Heart left ventricle (tissue), 16 donors: ENCODE data around the gene ABTB2. TPM values are rescaled to one million over a fixed set of nuclear protein-coding genes. Genes with fewer than 3 reads are reported as not detected.

Experiments
- ATAC-seq, 4 donors: fragments of 200-7000 bp; cut with Tn5 transposase; one replicate each; pipeline ENCODE4 v1.9.1; 2020 to 2022; ENCODE audit warnings: moderate library complexity in 4 of 4, mild to moderate bottlenecking in 3 of 4, moderate number of reproducible peaks in 1 of 4
- DNase-seq, 5 donors: peaks; one replicate each; pipeline ENCODE4 v3.0.0-alpha.2; 2020
- H3K27ac ChIP-seq, 12 donors: fragments of 200-600 bp; sonication (generic) in 4 of 12; one replicate each; pipeline versions ENCODE4 v1.5.0 to v1.8.0; 2016 to 2022; ENCODE audit warnings: mild to moderate bottlenecking in 2 of 12
- H3K27me3 ChIP-seq, 9 donors: fragments of 200-600 bp; sonication (generic) in 2 of 9; one replicate each; pipeline versions ENCODE4 v1.5.1 to v1.8.0; 2016 to 2022; ENCODE audit warnings: mild to moderate bottlenecking in 3 of 9
- H3K36me3 ChIP-seq, 9 donors: fragments of 200-600 bp; sonication (generic) in 2 of 9; one replicate each; pipeline versions ENCODE4 v1.5.0 to v1.8.0; 2018 to 2022; ENCODE audit warnings: mild to moderate bottlenecking in 2 of 9
- H3K4me1 ChIP-seq, 12 donors: fragments of 200-600 bp; sonication (generic) in 4 of 12; one replicate each; pipeline versions ENCODE4 v1.5.0 to v1.8.0; 2016 to 2022; ENCODE audit warnings: mild to moderate bottlenecking in 3 of 12
- H3K4me3 ChIP-seq, 12 donors: fragments of 200-600 bp; sonication (generic) in 4 of 12; one replicate each; pipeline versions ENCODE4 v1.5.0 to v1.8.0; 2017 to 2022; ENCODE audit warnings: mild to moderate bottlenecking in 9 of 12, moderate library complexity in 4 of 12
- H3K9me3 ChIP-seq, 12 donors: fragments of 200-600 bp; sonication (generic) in 4 of 12; one replicate each; pipeline versions ENCODE4 v1.5.0 to v1.8.0; 2016 to 2022; ENCODE audit warnings: mild to moderate bottlenecking in 1 of 12
- POLR2A ChIP-seq, 2 donors: fragments of 450-650 bp; IDR thresholded peaks; one replicate each; pipeline ENCODE4 v1.6.1; 2017; ENCODE audit warnings: antibody characterized with exemption in 2 of 2, mild to moderate bottlenecking in 2 of 2, moderate library complexity in 2 of 2
- WGBS, 4 donors: extraction: QIAGEN DNeasy Blood & Tissue Kit in 2 of 4; methylation state at CpG; one replicate each; pipeline versions ENCODE4 v1.1.5 to v1.1.7; 2013 to 2018; 5-methylcytosine and 5-hydroxymethylcytosine counted together
- intact Hi-C, 10 donors: fragments of 100-400 bp; cut with DNase I; formaldehyde crosslinking; loops; one replicate each; pipeline versions ENCODE4 v1.11.1 to v1.14.2; 2022
- polyA plus RNA-seq, 2 donors: library from polyadenylated mRNA; stranded (reverse); fragments of 200-250 nt; gene quantifications; one replicate each; pipeline ENCODE4 v1.2.3, GENCODE V29; 2013
- total RNA-seq, 9 donors: library from RNA; depleted of rRNA in 2 of 9; stranded (reverse); fragments of >200 nt in 2 of 9; fragmentation: NEBNext Ultra II Directional in 3 of 9; extraction: Animal tissue kit (Norgen Biotek cat#: 25700) in 3 of 9; gene quantifications; one replicate each; pipeline versions ENCODE4 v1.1.0 to v1.2.4, GENCODE V29; 2016 to 2023
- TF ChIP-seq, protein P1 (sequence below), 12 donors: fragments of 200-600 bp; sonication (generic) in 4 of 12; IDR thresholded peaks; one replicate each; pipeline versions ENCODE4 v1.5.0 to v1.8.0; 2018 to 2022; ENCODE audit warnings: antibody characterized with exemption in 12 of 12, mild to moderate bottlenecking in 5 of 12
- donor health status: ischemic (EF 13 %, LVEDD 7.1; RV severe dilation, severe dysfunction).
- donor health status: healthy with polysubstance abuse.
- donor health status: DM: no; HTN: yes; CAD: no.
- donor health status: DM: no; HTN: no; CAD: no.
- donor health status: ischemic (EF 25% LVEDD 6.9; RV normal size, moderate dysfunction).
- donor health status: ischemic (EF 25% LVEDD 5.7; RV mildly dilated, moderate dysfunction).
- donor health status: healthy.
- donor health status: DM: yes; HTN: yes; CAD: no.
- donor health status: ischemic (EF 35%, LVEDD 5.7; RV mildly dilated, moderate dysfunction).
- donor health status: nonischemic (EF 11% LVEDD 7.7; RV severe dilation, severe dysfunction).
- donor health status: DM: yes; HTN: yes; CAD: no.
- donor health status: PGD.
- donor health status: ischemic (EF 29% LVEDD 5.4; RV normal size, mild dysfunction).
- donor health status: nonischemic (EF 23%, LVEDD 6.1; RV moderate dilation, normal function).

The ABTB2 gene
- total and polyA plus RNA-seq, 11 donors, result 3.3 to 27.1 (median 12.5) TPM

DNA sequence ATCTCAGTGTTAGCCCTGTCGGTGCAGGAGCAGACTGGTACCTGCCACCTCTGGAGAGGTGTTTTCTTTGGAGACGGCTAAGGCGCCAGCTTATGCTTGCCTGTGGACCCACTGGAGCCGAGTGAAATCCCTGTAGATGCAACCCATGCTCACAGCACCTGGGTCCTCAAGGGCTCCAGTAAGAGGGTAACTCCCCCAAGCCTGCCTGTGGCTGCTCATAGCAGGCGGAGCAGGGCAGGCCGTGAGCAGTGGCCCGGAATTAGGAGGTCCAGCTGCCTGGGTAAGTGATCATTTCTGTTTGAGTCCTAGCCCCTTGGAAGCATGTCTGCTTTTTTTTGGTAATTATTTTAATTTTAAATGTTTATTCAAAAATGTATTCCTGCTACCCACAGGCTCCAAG, 208.5 kb downstream of the ABTB2 start:
- 89 to 96% (median 92%) methylated on average over 7 of the region's 7 CpGs for WGBS, 4 donors
- ATAC-seq (no peak), DNase-seq (no peak)
- no peaks in the 10 kb centered on the region for H3K9me3 ChIP-seq
- peaks cover 0 to 97% (median 81%) of the 10 kb centered on the region in 9 donors for H3K36me3 ChIP-seq
- no peak overlapping the region for H3K27ac ChIP-seq
- no peaks in the 10 kb centered on the region for H3K27me3 ChIP-seq
- intact Hi-C loops, result no loop called here
- TF ChIP-seq, protein P1, sequence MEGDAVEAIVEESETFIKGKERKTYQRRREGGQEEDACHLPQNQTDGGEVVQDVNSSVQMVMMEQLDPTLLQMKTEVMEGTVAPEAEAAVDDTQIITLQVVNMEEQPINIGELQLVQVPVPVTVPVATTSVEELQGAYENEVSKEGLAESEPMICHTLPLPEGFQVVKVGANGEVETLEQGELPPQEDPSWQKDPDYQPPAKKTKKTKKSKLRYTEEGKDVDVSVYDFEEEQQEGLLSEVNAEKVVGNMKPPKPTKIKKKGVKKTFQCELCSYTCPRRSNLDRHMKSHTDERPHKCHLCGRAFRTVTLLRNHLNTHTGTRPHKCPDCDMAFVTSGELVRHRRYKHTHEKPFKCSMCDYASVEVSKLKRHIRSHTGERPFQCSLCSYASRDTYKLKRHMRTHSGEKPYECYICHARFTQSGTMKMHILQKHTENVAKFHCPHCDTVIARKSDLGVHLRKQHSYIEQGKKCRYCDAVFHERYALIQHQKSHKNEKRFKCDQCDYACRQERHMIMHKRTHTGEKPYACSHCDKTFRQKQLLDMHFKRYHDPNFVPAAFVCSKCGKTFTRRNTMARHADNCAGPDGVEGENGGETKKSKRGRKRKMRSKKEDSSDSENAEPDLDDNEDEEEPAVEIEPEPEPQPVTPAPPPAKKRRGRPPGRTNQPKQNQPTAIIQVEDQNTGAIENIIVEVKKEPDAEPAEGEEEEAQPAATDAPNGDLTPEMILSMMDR (IDR thresholded peaks at IDR 0.05), result no peak
- no peak for TF ChIP-seq POLR2A (IDR thresholded peaks at IDR 0.05)
- H3K4me1 ChIP-seq, result peaks cover 0 to 14% (median 0%) of the 10 kb centered on the region in 12 donors
- no peak overlapping the region for H3K4me3 ChIP-seq

DNA sequence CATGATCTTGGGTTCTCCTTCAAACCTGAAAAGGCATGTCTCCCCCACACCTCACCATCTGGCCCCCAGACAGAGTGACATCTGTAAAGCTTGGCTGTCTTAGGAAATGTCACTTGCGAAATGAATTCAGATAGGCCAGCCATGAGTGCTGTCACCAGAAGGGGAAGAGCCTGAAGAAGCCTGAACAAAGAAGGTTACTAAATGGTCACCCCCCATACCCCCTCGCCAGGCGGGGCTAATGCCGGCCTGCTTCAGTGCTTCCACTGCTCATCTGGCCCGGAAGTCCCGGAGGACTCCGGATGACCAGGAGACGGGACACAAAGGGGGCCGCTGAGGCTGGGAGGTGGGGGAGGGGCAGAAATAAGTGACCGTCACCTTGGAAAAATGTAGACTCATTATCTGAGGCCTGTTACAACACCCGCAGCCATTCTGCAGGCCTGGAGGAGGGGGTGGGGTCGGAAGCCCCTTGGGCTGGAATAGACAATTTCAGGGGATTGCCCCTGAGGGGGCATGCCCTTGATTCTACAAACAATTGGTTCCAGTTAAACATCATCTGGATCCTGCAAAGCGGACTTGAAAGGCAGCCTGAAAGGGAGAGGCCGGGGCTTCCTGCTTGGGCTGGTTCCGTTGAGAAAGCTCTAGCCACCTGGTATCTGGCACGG, 209.2 kb downstream of the ABTB2 start:
- WGBS, 4 donors, result 81 to 88% (median 86%) methylated on average over 16 of the region's 16 CpGs
- Histone ChIP-seq H3K36me3 (peaks cover 0 to 97% (median 84%) of the 10 kb centered on the region in 9 donors), H3K9me3 (no peaks in the 10 kb centered on the region), H3K27me3 (no peaks in the 10 kb centered on the region), H3K4me3 (no peak overlapping the region), H3K4me1 (peaks cover 0 to 8% (median 0%) of the 10 kb centered on the region in 12 donors), H3K27ac (no peak overlapping the region)
- TF ChIP-seq, protein P1 (IDR thresholded peaks at IDR 0.05), result no peak
- TF ChIP-seq POLR2A (IDR thresholded peaks at IDR 0.05), result no peak
- ATAC-seq (no peak), DNase-seq (no peak)
- intact Hi-C loops, result no loop called here

DNA sequence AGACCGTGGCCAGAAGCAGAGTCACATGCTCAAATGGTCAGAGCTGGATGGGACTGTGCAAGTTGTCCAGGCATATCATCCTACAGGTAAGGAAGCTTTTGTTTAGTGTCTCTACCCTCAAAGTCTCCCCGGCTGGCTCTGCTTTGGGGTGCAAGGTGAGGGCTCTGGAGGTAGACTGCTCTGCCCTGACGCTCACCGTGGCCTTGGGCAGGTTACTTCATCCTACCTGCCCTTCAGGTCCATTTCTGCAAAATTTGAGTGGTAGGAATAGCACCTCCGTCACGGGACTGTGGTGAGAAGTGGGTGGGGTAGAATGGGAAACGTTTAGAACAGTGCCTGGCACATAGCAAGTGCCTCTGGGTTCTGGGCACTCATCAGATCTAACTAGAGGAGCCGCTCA, 210.2 kb downstream of the ABTB2 start:
- peaks cover 0 to 8% (median 0%) of the 10 kb centered on the region in 12 donors for H3K4me1 ChIP-seq
- DNase-seq (no peak), ATAC-seq (no peak)
- no peaks in the 10 kb centered on the region for H3K27me3 ChIP-seq
- H3K9me3 ChIP-seq, result no peaks in the 10 kb centered on the region
- H3K27ac ChIP-seq, result no peak overlapping the region
- intact Hi-C loops, result no loop called here
- TF ChIP-seq POLR2A (IDR thresholded peaks at IDR 0.05), result no peak
- TF ChIP-seq, protein P1 (IDR thresholded peaks at IDR 0.05), result no peak
- 83 to 87% (median 86%) methylated on average over 8 of the region's 8 CpGs for WGBS, 4 donors
- H3K36me3 ChIP-seq, result peaks cover 0 to 98% (median 90%) of the 10 kb centered on the region in 9 donors
- H3K4me3 ChIP-seq, result no peak overlapping the region

DNA sequence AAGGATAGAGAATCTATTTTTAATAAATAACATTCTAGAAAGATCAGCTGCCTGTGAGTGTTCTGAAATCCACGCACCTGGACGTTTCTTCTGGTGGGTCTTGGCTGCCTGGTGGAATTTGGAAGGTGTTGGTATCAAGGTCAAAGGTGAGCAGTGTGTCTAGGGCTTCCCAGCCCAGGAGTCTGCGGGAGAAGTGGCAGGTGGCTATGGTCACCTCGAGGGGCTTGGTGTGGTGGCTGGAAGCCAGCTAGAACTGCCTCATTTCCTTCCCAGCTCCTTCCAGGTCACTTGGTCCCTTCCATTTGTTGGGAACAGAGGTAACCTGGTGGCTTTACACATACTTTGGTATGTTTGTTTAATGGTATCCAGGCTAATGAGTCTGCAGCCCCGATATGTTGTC, 210.9 kb downstream of the ABTB2 start:
- no peak overlapping the region for H3K4me3 ChIP-seq
- peaks cover 0 to 8% (median 0%) of the 10 kb centered on the region in 12 donors for H3K4me1 ChIP-seq
- no peaks in the 10 kb centered on the region for H3K9me3 ChIP-seq
- 73 to 87% (median 82%) methylated on average over 5 of the region's 5 CpGs for WGBS, 4 donors
- ATAC-seq (no peak), DNase-seq (no peak)
- H3K27ac ChIP-seq, result no peak overlapping the region
- H3K27me3 ChIP-seq, result no peaks in the 10 kb centered on the region
- TF ChIP-seq, protein P1 (IDR thresholded peaks at IDR 0.05), result no peak
- no peak for TF ChIP-seq POLR2A (IDR thresholded peaks at IDR 0.05)
- peaks cover 0 to 98% (median 90%) of the 10 kb centered on the region in 9 donors for H3K36me3 ChIP-seq
- intact Hi-C loops, result no loop called here
